ENCODE data around the gene NFE2L3. TPM values are rescaled to one million over a fixed set of nuclear protein-coding genes. Genes with fewer than 3 reads are reported as not detected.

The NFE2L3 gene
- total and polyA plus RNA-seq, 9 of the 15 experiments (the other 6 are each of a cell fraction or from before 2014, with no cell fraction given) = 2.9 to 16.9 (median 12.4) TPM

GRCh38 chr7:26187380-26188205 lies 35.6 kb downstream of the NFE2L3 start (continued):
- no peak for TF ChIP-seq RERE (CRISPR knock-in tag; IDR thresholded peaks at IDR 0.05; ENCODE audit: borderline replicate concordance)
- peak in 1 of 2 experiments; percentile 46; a peak in 1 of 4 replicates for TF ChIP-seq ZMIZ1 (IDR thresholded peaks at IDR 0.05; ENCODE audit: low read depth in 2 of 2, low read length in 2 of 2)
- peak; percentile 47; the same call in 1 of the 2 replicates for TF ChIP-seq ZNF324 (CRISPR knock-in tag; IDR thresholded peaks at IDR 0.05)
- TF ChIP-seq SAFB (IDR thresholded peaks at IDR 0.05; ENCODE audit: borderline replicate concordance, low read depth, low read length) = no peak
- no peak for TF ChIP-seq PHF21A (IDR thresholded peaks at IDR 0.05; ENCODE audit: borderline replicate concordance, low read depth)
- TF ChIP-seq ZNF408 (CRISPR knock-in tag; IDR thresholded peaks at IDR 0.05; ENCODE audit: low read depth) = no peak
- no peak for TF ChIP-seq ZNF778 (CRISPR knock-in tag; IDR thresholded peaks at IDR 0.05)
- no peak for TF ChIP-seq MBD2 (IDR thresholded peaks at IDR 0.05; ENCODE audit: borderline replicate concordance, low read depth)
- no peak for TF ChIP-seq PHB2 (IDR thresholded peaks at IDR 0.05; ENCODE audit: low read depth)
- TF ChIP-seq PRPF4 (IDR thresholded peaks at IDR 0.05; ENCODE audit: insufficient read depth, low read depth, low read length, poor library complexity, severe bottlenecking) = no peak
- TF ChIP-seq ADNP (tag; IDR thresholded peaks at IDR 0.05) = no peak
- peak; percentile 42; the same call in 1 of the 2 replicates for TF ChIP-seq CBX1 (IDR thresholded peaks at IDR 0.05; ENCODE audit: low read depth)
- TF ChIP-seq TBL1XR1 (IDR thresholded peaks at IDR 0.05; ENCODE audit: low read length in 2 of 2) = peak in 1 of 2 experiments; percentile 42; a peak in 1 of 4 replicates
- TF ChIP-seq RBM22 (IDR thresholded peaks at IDR 0.05; ENCODE audit: low read depth, low read length, poor library complexity, severe bottlenecking) = peak; percentile 65
- TF ChIP-seq TARDBP (IDR thresholded peaks at IDR 0.05) = no peak
- no peak for TF ChIP-seq ZNF584 (CRISPR knock-in tag; IDR thresholded peaks at IDR 0.05; ENCODE audit: low read depth)
- TF ChIP-seq IRF2 (CRISPR knock-in tag; IDR thresholded peaks at IDR 0.05) = no peak
- TF ChIP-seq ZNF76 (CRISPR knock-in tag; IDR thresholded peaks at IDR 0.05; ENCODE audit: borderline replicate concordance) = no peak
- TF ChIP-seq PCBP2 (IDR thresholded peaks at IDR 0.05; ENCODE audit: low read depth, low read length, poor library complexity, severe bottlenecking) = no peak
